Hepatocyte (in vitro differentiated cells): ENCODE results near the gene MACROH2A2.

Experiments used
- CTCF ChIP-seq: fragments of 200-600 bp; sonication (generic); IDR thresholded peaks from 2 replicates; pipeline ENCODE4 v1.5.1; 2016; ENCODE audit warnings: antibody characterized with exemption, mild to moderate bottlenecking; ENCODE audit not compliant: poor library complexity
- EZH2 ChIP-seq: fragments of 200-600 bp; sonication (generic); IDR thresholded peaks from 2 replicates; pipeline ENCODE4 v1.6.1; 2016; ENCODE audit warnings: antibody characterized with exemption, mild to moderate bottlenecking, borderline replicate concordance
- EZH2phosphoT487 ChIP-seq: fragments of 200-600 bp; sonication (generic); IDR thresholded peaks from one replicate; pipeline ENCODE4 v1.6.1; 2018; ENCODE audit warnings: antibody characterized with exemption, mild to moderate bottlenecking, low read depth, moderate library complexity; ENCODE audit not compliant: unreplicated experiment, severe bottlenecking

GRCh38 chr10:70130878-70131559 is 78.4 kb downstream of the MACROH2A2 start:
- no peak for TF ChIP-seq EZH2
- no peak for TF ChIP-seq CTCF
- TF ChIP-seq EZH2phosphoT487 = no peak
